IMR-90 (cell line): Measurements from ENCODE around the gene DDT.
"Not testable (repeated sequence)": the region's sequence is repeated elsewhere in the genome, so short reads cannot be mapped to it uniquely, and the experiment has no call there.

Experiments used
- POLR2A ChIP-seq: IDR thresholded peaks from 2 replicates; pipeline ENCODE4 v1.6.1; 2012; ENCODE audit warnings: mild to moderate bottlenecking, low read depth, low read length
- RAD21 ChIP-seq: IDR thresholded peaks from 2 replicates; pipeline ENCODE4 v1.6.1; 2012; ENCODE audit warnings: low read length, improper control_type of control experiment
- RCOR1 ChIP-seq: IDR thresholded peaks from 2 replicates; pipeline ENCODE4 v1.6.1; 2012; ENCODE audit warnings: mild to moderate bottlenecking, low read length, improper control_type of control experiment; ENCODE audit not compliant: insufficient replicate concordance
- USF2 ChIP-seq: fragments of 150-350 bp; IDR thresholded peaks from 2 replicates; pipeline ENCODE4 v1.6.1; 2017; ENCODE audit warnings: mild to moderate bottlenecking, antibody characterized with exemption, low read length, low read depth

DNA sequence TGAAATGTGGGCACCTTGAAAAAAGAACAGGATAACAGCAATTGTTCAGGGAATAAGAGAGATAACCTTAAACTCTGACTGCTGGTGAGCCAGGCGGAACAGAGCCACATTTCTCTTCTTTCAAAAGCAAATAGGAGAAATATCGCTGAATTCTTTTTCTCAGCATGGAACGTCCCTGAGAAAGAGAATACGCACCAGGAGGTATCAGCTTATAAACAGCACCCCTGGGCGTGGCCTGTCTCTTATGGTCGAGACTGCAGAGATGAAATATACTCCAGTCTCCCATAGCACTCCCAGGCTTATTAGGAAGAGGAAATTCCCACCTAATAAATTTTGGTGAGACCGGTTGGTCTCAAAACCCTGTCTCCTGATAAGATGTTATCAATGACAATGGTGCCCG is 18.4 kb downstream of the DDT start:
- TF ChIP-seq RCOR1, POLR2A, USF2, RAD21: not testable (repeated sequence)
